GM12878 (cell line): ENCODE results near the gene IMMP2L. TPM values are rescaled to one million over a fixed set of nuclear protein-coding genes. Genes with fewer than 3 reads are reported as not detected.

Experiments
- ATAC-seq: fragments of 200-7000 bp; cut with Tn5 transposase; 3 replicates; pipeline ENCODE4 v1.9.1; 2020; ENCODE audit warnings: mild to moderate bottlenecking, moderate library complexity
- BruUV-seq: library from RNA; stranded (reverse); fragments of 400-500 nt; replicated peaks from 2 replicates; lab custom pipeline; 2021; lab: Mats Ljungman, UMichigan
- CTCF ChIA-PET: fragments of 300-600 bp; sonication (Branson Sonifier 250); formaldehyde crosslinking; extraction: SDS; loops from one replicate; lab custom pipeline; 2021; ENCODE audit warnings: inconsistent platforms; lab: Yijun Ruan, JAX
- POLR2A ChIA-PET: fragments of 350-600 bp; formaldehyde crosslinking; extraction: SDS; loops from one replicate; lab custom pipeline; 2021; ENCODE audit warnings: inconsistent platforms; lab: Charles Lee
- RAD21 ChIA-PET: fragments of 300-600 bp; sonication (Branson Sonifier 250); formaldehyde crosslinking; loops from one replicate; lab custom pipeline; 2023; ENCODE audit warnings: antibody characterized with exemption; ENCODE audit not compliant: unreplicated experiment; lab: Charles Lee
- SMC1A ChIA-PET: fragments of 300-600 bp; sonication (Branson Sonifier 250); formaldehyde crosslinking; loops from one replicate; lab custom pipeline; 2023; ENCODE audit not compliant: unreplicated experiment, uncharacterized antibody; lab: Charles Lee
- DNase-seq: peaks from one replicate; pipeline ENCODE4 v3.0.0-alpha.2; 2011; ENCODE audit warnings: low read depth, low spot score
- FAIRE-seq: peaks from 3 replicates; lab custom pipeline; 2011; peaks lifted over from hg19 to GRCh38; lab: Jason Lieb, UNC
- H2AFZ ChIP-seq: 2 replicates; pipeline ENCODE4 v1.6.0; 2011; ENCODE audit warnings: low read depth, low read length, control low read depth; ENCODE audit not compliant: control insufficient read depth
- H3K27ac ChIP-seq: 2 replicates; pipeline ENCODE4 v1.5.1; 2011; ENCODE audit warnings: control low read depth; ENCODE audit not compliant: control insufficient read depth, insufficient read depth
- H3K27me3 ChIP-seq, 2 experiments: replicated peaks in 1 of 2; 2 replicates each; pipeline versions ENCODE4 v1.6.0 to v1.6.1; 2011; ENCODE audit warnings: low read length in 1 of 2; ENCODE audit not compliant: control insufficient read depth in 2 of 2, insufficient read depth in 2 of 2
- H3K36me3 ChIP-seq, 2 experiments: 2 replicates each; pipeline ENCODE4 v1.5.1; 2011; ENCODE audit warnings: low read length in 1 of 2; ENCODE audit not compliant: control insufficient read depth in 2 of 2, insufficient read depth in 2 of 2
- H3K4me1 ChIP-seq: 2 replicates; pipeline ENCODE4 v1.6.1; 2011; ENCODE audit warnings: mild to moderate bottlenecking, low read length, moderate library complexity, mixed read lengths; ENCODE audit not compliant: control insufficient read depth, insufficient read depth
- H3K4me2 ChIP-seq: 2 replicates; pipeline ENCODE4 v1.6.0; 2011; ENCODE audit warnings: control low read depth; ENCODE audit not compliant: control insufficient read depth, insufficient read depth
- H3K4me3 ChIP-seq: fragments of 200-600 bp; sonication (generic); 2 replicates; pipeline ENCODE4 v1.5.1; 2016
- H3K79me2 ChIP-seq: 2 replicates; pipeline ENCODE4 v1.6.0; 2011; ENCODE audit warnings: low read length; ENCODE audit not compliant: control insufficient read depth, insufficient read depth
- H3K9ac ChIP-seq: 2 replicates; pipeline ENCODE4 v1.8.0; 2011; ENCODE audit warnings: low read length, control low read depth, mixed read lengths; ENCODE audit not compliant: control insufficient read depth, insufficient read depth
- H3K9me3 ChIP-seq: replicated peaks from 3 replicates; pipeline ENCODE4 v1.5.1; 2011; ENCODE audit warnings: mild to moderate bottlenecking, low read length; ENCODE audit not compliant: control insufficient read depth, insufficient read depth
- H4K20me1 ChIP-seq: 2 replicates; pipeline ENCODE4 v1.6.0; 2011; ENCODE audit not compliant: control insufficient read depth, insufficient read depth
- BCL3 ChIP-seq: IDR thresholded peaks from 2 replicates; pipeline ENCODE4 v1.6.1; 2011; ENCODE audit warnings: borderline replicate concordance, low read depth, mild to moderate bottlenecking, moderate library complexity, low read length; ENCODE audit not compliant: insufficient read depth, poor library complexity, severe bottlenecking
- BMI1 ChIP-seq: fragments of 450-650 bp; IDR thresholded peaks from 2 replicates; pipeline ENCODE4 v1.6.1; 2016; ENCODE audit warnings: mild to moderate bottlenecking, moderate library complexity, borderline replicate concordance
- EP300 ChIP-seq, 2 experiments: fragments of 150-350 bp in 1 of 2; IDR thresholded peaks; 2 replicates each; pipeline ENCODE4 v1.6.1; 2011 to 2012; ENCODE audit warnings: low read depth in 2 of 2, low read length in 2 of 2, borderline replicate concordance in 1 of 2, improper control_type of control experiment in 1 of 2, inconsistent platforms in 1 of 2; ENCODE audit not compliant: control insufficient read depth in 1 of 2
- IKZF1 ChIP-seq: fragments of 450-650 bp; conservative IDR thresholded peaks from 2 replicates; pipeline ENCODE4 v1.6.1; 2017; ENCODE audit warnings: antibody characterized with exemption, mild to moderate bottlenecking
- MEF2A ChIP-seq: IDR thresholded peaks from 2 replicates; pipeline ENCODE4 v1.6.1; 2011; ENCODE audit warnings: low read depth, mild to moderate bottlenecking, low read length, moderate library complexity; ENCODE audit not compliant: insufficient read depth
- PAX8 ChIP-seq: fragments of 450-650 bp; IDR thresholded peaks from 2 replicates; pipeline ENCODE4 v1.6.1; 2017; ENCODE audit warnings: mild to moderate bottlenecking, moderate library complexity
- RB1 ChIP-seq: fragments of 450-650 bp; formaldehyde crosslinking; IDR thresholded peaks from 2 replicates; pipeline ENCODE4 v1.6.1; 2017; ENCODE audit warnings: mild to moderate bottlenecking, borderline replicate concordance
- SPI1 ChIP-seq: IDR thresholded peaks from 2 replicates; pipeline ENCODE4 v1.6.1; 2011; ENCODE audit warnings: low read depth, mild to moderate bottlenecking, low read length, moderate library complexity, borderline replicate concordance; ENCODE audit not compliant: insufficient read depth
- WRNIP1 ChIP-seq: IDR thresholded peaks from 2 replicates; pipeline ENCODE4 v1.6.1; 2011; ENCODE audit warnings: low read depth, low read length, improper control_type of control experiment, borderline replicate concordance
- in situ Hi-C: fragments of 300-500 bp; cut with MboI; formaldehyde crosslinking; loops from 9 replicates; pipeline ENCODE4 v1.14.3; 2018; ENCODE audit warnings: mixed read lengths
- intact Hi-C: fragments of 100-400 bp; cut with micrococcal nuclease; formaldehyde crosslinking; loops from one replicate; pipeline ENCODE4 v1.14.2; 2022; ENCODE audit not compliant: unreplicated experiment
- polyA plus RNA-seq, 11 experiments: library from polyadenylated mRNA; depleted of rRNA in 4 of 11; unstranded in 6 of 11; stranded (reverse) in 5 of 11; fragments of >200 nt; fragmentation: Nextera tagmentation in 4 of 11; fragmentation: Illumina TruSeq in 1 of 11; extraction: Ambion mirVana in 4 of 11; extraction: Trizol in 1 of 11; gene quantifications; 1 replicate in 1 of 11; 2 replicates in 10 of 11; pipeline versions ENCODE4 v1.2.1 to v1.2.3, GENCODE V29; 2011 to 2016; ENCODE audit warnings: inconsistent platforms in 2 of 11, missing spikeins in 2 of 11, low read depth in 1 of 11
- total RNA-seq, 4 experiments: library from RNA; depleted of rRNA in 3 of 4; stranded (reverse); fragments of >200 nt in 3 of 4; fragmentation: Illumina TruSeq in 1 of 4; extraction: Trizol in 1 of 4; gene quantifications; 2 replicates each; pipeline versions ENCODE4 v1.2.1 to v1.2.3, GENCODE V29; 2013 to 2021
- TF ChIP-seq, protein P1 (sequence below): fragments of 450-650 bp; IDR thresholded peaks from 2 replicates; pipeline ENCODE4 v1.6.1; 2017; ENCODE audit warnings: mild to moderate bottlenecking, moderate library complexity
- TF ChIP-seq, protein P2 (sequence below): fragments of 450-650 bp; IDR thresholded peaks from 2 replicates; pipeline ENCODE4 v1.6.1; 2017; ENCODE audit warnings: mild to moderate bottlenecking

The IMMP2L gene
- total and polyA plus RNA-seq, 10 of the 15 experiments (the other 5 are each of a cell fraction or from before 2014, with no cell fraction given): 12.6 to 46.3 (median 19.6) TPM

DNA sequence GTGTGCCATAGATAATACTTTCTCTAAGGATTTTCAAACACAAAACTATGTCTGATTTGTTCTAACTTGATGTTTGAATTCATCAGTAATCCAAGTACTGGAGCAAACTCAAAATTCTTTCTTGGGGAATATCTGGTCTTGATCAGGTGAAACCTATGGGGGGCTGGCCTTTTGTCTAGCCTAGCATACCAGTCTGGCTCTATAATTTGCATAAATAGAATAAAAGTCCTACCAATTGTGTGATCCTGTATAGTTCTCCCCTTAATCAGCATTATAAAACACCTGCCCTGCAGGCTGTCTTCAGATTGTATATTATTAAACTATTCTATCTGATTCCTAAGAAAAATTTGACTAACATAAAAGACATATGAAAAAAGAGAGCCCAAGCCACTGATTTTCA, 705.2 kb downstream of the IMMP2L start:
- Histone ChIP-seq H4K20me1 (no peaks in the 10 kb centered on the region), H3K4me3 (no peak overlapping the region), H3K27ac (no peak overlapping the region), H3K4me2 (no peak overlapping the region), H3K36me3 (no peaks in the 10 kb centered on the region), H3K9ac (no peak overlapping the region), H3K4me1 (no peaks in the 10 kb centered on the region), H3K9me3 (no peaks in the 10 kb centered on the region), H3K79me2 (no peaks in the 10 kb centered on the region), H2AFZ (no peak overlapping the region), H3K27me3 (no peaks in the 10 kb centered on the region)
- ChIA-PET CTCF (interaction anchor here (1.4 to 1.7 kb wide), 2 partner anchors 10 to 63 kb away, joined by 3 to 4 read pairs; no protein-coding TSS in a partner anchor), POLR2A (no interaction called here), RAD21 (no interaction called here), SMC1A (interaction anchor here (1.5 kb wide), 1 partner anchor 14 kb away, joined by 3 read pairs; no protein-coding TSS in a partner anchor)
- FAIRE-seq (no peak), DNase-seq (no peak), ATAC-seq (no peak)
- intact Hi-C loops: no loop called here
- in situ Hi-C loops: no loop called here
- TF ChIP-seq EP300 (IDR thresholded peaks at IDR 0.05; ENCODE audit: borderline replicate concordance in 1 of 2, control insufficient read depth in 1 of 2, low read depth in 2 of 2, low read length in 2 of 2): no peak
- no peak for TF ChIP-seq SPI1
- TF ChIP-seq MEF2A: no peak
- TF ChIP-seq RB1: no peak
- no peak for TF ChIP-seq WRNIP1
- no peak for TF ChIP-seq BCL3
- TF ChIP-seq, protein P1, sequence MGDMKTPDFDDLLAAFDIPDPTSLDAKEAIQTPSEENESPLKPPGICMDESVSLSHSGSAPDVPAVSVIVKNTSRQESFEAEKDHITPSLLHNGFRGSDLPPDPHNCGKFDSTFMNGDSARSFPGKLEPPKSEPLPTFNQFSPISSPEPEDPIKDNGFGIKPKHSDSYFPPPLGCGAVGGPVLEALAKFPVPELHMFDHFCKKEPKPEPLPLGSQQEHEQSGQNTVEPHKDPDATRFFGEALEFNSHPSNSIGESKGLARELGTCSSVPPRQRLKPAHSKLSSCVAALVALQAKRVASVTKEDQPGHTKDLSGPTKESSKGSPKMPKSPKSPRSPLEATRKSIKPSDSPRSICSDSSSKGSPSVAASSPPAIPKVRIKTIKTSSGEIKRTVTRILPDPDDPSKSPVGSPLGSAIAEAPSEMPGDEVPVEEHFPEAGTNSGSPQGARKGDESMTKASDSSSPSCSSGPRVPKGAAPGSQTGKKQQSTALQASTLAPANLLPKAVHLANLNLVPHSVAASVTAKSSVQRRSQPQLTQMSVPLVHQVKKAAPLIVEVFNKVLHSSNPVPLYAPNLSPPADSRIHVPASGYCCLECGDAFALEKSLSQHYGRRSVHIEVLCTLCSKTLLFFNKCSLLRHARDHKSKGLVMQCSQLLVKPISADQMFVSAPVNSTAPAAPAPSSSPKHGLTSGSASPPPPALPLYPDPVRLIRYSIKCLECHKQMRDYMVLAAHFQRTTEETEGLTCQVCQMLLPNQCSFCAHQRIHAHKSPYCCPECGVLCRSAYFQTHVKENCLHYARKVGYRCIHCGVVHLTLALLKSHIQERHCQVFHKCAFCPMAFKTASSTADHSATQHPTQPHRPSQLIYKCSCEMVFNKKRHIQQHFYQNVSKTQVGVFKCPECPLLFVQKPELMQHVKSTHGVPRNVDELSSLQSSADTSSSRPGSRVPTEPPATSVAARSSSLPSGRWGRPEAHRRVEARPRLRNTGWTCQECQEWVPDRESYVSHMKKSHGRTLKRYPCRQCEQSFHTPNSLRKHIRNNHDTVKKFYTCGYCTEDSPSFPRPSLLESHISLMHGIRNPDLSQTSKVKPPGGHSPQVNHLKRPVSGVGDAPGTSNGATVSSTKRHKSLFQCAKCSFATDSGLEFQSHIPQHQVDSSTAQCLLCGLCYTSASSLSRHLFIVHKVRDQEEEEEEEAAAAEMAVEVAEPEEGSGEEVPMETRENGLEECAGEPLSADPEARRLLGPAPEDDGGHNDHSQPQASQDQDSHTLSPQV: no peak
- TF ChIP-seq IKZF1: no peak
- TF ChIP-seq BMI1: no peak
- TF ChIP-seq, protein P2, sequence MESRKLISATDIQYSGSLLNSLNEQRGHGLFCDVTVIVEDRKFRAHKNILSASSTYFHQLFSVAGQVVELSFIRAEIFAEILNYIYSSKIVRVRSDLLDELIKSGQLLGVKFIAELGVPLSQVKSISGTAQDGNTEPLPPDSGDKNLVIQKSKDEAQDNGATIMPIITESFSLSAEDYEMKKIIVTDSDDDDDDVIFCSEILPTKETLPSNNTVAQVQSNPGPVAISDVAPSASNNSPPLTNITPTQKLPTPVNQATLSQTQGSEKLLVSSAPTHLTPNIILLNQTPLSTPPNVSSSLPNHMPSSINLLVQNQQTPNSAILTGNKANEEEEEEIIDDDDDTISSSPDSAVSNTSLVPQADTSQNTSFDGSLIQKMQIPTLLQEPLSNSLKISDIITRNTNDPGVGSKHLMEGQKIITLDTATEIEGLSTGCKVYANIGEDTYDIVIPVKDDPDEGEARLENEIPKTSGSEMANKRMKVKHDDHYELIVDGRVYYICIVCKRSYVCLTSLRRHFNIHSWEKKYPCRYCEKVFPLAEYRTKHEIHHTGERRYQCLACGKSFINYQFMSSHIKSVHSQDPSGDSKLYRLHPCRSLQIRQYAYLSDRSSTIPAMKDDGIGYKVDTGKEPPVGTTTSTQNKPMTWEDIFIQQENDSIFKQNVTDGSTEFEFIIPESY: no peak
- no peak for TF ChIP-seq PAX8
- no TSS peak for BruUV-seq
